ENCODE data around the gene BMP6.

DNA sequence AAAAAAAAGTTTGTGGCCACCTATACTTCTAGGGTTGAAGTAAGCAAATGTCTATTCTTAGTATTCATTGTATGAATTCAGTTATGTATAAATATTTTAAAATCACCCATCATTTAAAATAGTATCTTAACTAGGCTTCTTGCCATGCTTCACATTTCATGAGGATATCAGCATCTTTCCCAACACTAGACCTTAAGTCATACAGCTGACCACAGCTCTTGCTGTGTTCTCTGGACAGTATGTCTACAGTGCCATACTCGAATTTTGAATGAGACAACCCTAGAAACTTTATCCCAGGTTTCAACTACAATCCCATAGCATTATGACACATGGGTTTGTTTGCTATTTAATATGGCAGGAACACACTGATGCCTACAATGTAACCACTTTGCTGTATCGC, 179.5 kb downstream of the BMP6 start:
- TF ChIP-seq, protein P1, sequence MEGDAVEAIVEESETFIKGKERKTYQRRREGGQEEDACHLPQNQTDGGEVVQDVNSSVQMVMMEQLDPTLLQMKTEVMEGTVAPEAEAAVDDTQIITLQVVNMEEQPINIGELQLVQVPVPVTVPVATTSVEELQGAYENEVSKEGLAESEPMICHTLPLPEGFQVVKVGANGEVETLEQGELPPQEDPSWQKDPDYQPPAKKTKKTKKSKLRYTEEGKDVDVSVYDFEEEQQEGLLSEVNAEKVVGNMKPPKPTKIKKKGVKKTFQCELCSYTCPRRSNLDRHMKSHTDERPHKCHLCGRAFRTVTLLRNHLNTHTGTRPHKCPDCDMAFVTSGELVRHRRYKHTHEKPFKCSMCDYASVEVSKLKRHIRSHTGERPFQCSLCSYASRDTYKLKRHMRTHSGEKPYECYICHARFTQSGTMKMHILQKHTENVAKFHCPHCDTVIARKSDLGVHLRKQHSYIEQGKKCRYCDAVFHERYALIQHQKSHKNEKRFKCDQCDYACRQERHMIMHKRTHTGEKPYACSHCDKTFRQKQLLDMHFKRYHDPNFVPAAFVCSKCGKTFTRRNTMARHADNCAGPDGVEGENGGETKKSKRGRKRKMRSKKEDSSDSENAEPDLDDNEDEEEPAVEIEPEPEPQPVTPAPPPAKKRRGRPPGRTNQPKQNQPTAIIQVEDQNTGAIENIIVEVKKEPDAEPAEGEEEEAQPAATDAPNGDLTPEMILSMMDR (IDR thresholded peaks at IDR 0.05) = no peak
- TF ChIP-seq POLR2A (IDR thresholded peaks at IDR 0.05) = no peak
- no peak for TF ChIP-seq EP300 (IDR thresholded peaks at IDR 0.05)
